HepG2 (cell line): ENCODE measurements around the gene TP73. TPM values are rescaled to one million over a fixed set of nuclear protein-coding genes. Genes with fewer than 3 reads are reported as not detected.
A peak's percentile ranks its signal among the peaks of the same experiment; 100 is the strongest.

Source experiments
- ASH2L ChIP-seq: fragments of 300-600, 200-600 bp; sonication (generic); IDR thresholded peaks from 2 replicates; pipeline ENCODE4 v1.7.0; 2017; ENCODE audit warnings: low read depth, mild to moderate bottlenecking, moderate library complexity, mixed read lengths, low read length; ENCODE audit not compliant: insufficient read length
- ATF7 ChIP-seq, 2 experiments: fragments of 450-650 bp in 1 of 2; sonication (generic) in 1 of 2; formaldehyde crosslinking in 1 of 2; IDR thresholded peaks; 2 replicates each; pipeline versions ENCODE4 v1.4.0 to v1.6.1; 2016 to 2020; ENCODE audit warnings: antibody characterized with exemption in 1 of 2, mild to moderate bottlenecking in 1 of 2, missing genetic modification reagents in 1 of 2
- ATRX ChIP-seq: sonication (generic); formaldehyde crosslinking; IDR thresholded peaks from 2 replicates; pipeline ENCODE4 v1.4.0; 2020; ENCODE audit warnings: missing genetic modification reagents, borderline replicate concordance
- BORCS8-MEF2B ChIP-seq: sonication (generic); formaldehyde crosslinking; IDR thresholded peaks from 2 replicates; pipeline ENCODE4 v1.8.0; 2022; ENCODE audit warnings: mild to moderate bottlenecking, missing genetic modification reagents
- EED ChIP-seq: sonication (generic); formaldehyde crosslinking; IDR thresholded peaks from 2 replicates; pipeline ENCODE4 v1.5.0; 2020; ENCODE audit warnings: mild to moderate bottlenecking, missing genetic modification reagents
- GATAD2A ChIP-seq: IDR thresholded peaks from 2 replicates; pipeline ENCODE4 v1.6.1; 2016
- HHEX ChIP-seq: IDR thresholded peaks from 2 replicates; pipeline ENCODE4 v1.6.1; 2016; ENCODE audit warnings: control low read depth
- MEIS1 ChIP-seq: sonication (generic); formaldehyde crosslinking; IDR thresholded peaks from 2 replicates; pipeline ENCODE4 v1.9.0; 2021; ENCODE audit warnings: mild to moderate bottlenecking, missing genetic modification reagents, moderate library complexity, borderline replicate concordance
- MIXL1 ChIP-seq: IDR thresholded peaks from 2 replicates; pipeline ENCODE4 v1.6.1; 2016
- NFE2L2 ChIP-seq: fragments of 150-350 bp; IDR thresholded peaks from 2 replicates; pipeline ENCODE4 v1.6.1; 2014; ENCODE audit warnings: low read length
- NFIC ChIP-seq: IDR thresholded peaks from 2 replicates; pipeline ENCODE4 v1.6.1; 2012; ENCODE audit warnings: mild to moderate bottlenecking, low read length, inconsistent platforms
- RAD51 ChIP-seq: fragments of 450-650 bp; IDR thresholded peaks from 2 replicates; pipeline ENCODE4 v1.6.1; 2016; ENCODE audit warnings: borderline replicate concordance
- RFX1 ChIP-seq: fragments of 450-650 bp; IDR thresholded peaks from 2 replicates; pipeline ENCODE4 v1.6.1; 2017
- RXRB ChIP-seq: IDR thresholded peaks from 2 replicates; pipeline ENCODE4 v1.6.1; 2016; ENCODE audit warnings: borderline replicate concordance, missing genetic modification reagents, missing compliant biosample characterization
- TBP ChIP-seq: sonication (generic); formaldehyde crosslinking; IDR thresholded peaks from 2 replicates; pipeline ENCODE4 v1.5.0; 2020; ENCODE audit warnings: missing genetic modification reagents
- ZNF510 ChIP-seq: sonication (generic); formaldehyde crosslinking; IDR thresholded peaks from 2 replicates; pipeline ENCODE4 v1.4.0; 2020; ENCODE audit warnings: low read depth, mild to moderate bottlenecking, missing genetic modification reagents
- ZNF589 ChIP-seq: sonication (generic); formaldehyde crosslinking; conservative IDR thresholded peaks from 2 replicates; pipeline ENCODE4 v1.8.0; 2022; ENCODE audit warnings: mild to moderate bottlenecking, moderate library complexity, missing genetic modification reagents
- polyA plus RNA-seq, 8 experiments: library from polyadenylated mRNA; depleted of rRNA in 3 of 8; stranded (reverse) in 7 of 8; unstranded in 1 of 8; fragments of >200 nt; fragmentation: Illumina TruSeq in 4 of 8; extraction: Trizol in 4 of 8; gene quantifications; 2 replicates each; pipeline versions ENCODE4 v1.2.1 to v1.2.3, GENCODE V29; 2011 to 2016; ENCODE audit warnings: low read depth in 4 of 8, missing spikeins in 1 of 8, mixed read lengths in 1 of 8; ENCODE audit not compliant: insufficient read depth in 1 of 8
- total RNA-seq, 5 experiments: library from RNA; depleted of rRNA; stranded (reverse); fragments of >200 nt; fragmentation: Illumina TruSeq; extraction: Trizol; gene quantifications; 2 replicates each; pipeline ENCODE4 v1.2.3, GENCODE V29; 2016; ENCODE audit warnings: low read depth in 1 of 5
- TF ChIP-seq, protein P1 (sequence below): IDR thresholded peaks from 2 replicates; pipeline ENCODE4 v1.6.1; 2016; ENCODE audit warnings: missing compliant biosample characterization, missing genetic modification reagents, borderline replicate concordance
- TF ChIP-seq, protein P2 (sequence below): sonication (generic); formaldehyde crosslinking; IDR thresholded peaks from 2 replicates; pipeline ENCODE4 v1.4.0; 2020; ENCODE audit warnings: mild to moderate bottlenecking, missing genetic modification reagents
- TF ChIP-seq, protein P3 (sequence below): IDR thresholded peaks from 2 replicates; pipeline ENCODE4 v1.6.1; 2012; ENCODE audit warnings: inconsistent platforms
- TF ChIP-seq, protein P4 (sequence below): sonication (generic); formaldehyde crosslinking; IDR thresholded peaks from 2 replicates; pipeline ENCODE4 v1.5.0; 2020; ENCODE audit warnings: missing genetic modification reagents
- TF ChIP-seq, protein P5 (sequence below): sonication (generic); formaldehyde crosslinking; IDR thresholded peaks from 2 replicates; pipeline ENCODE4 v1.4.0; 2020; ENCODE audit warnings: missing genetic modification reagents
- TF ChIP-seq, protein P6 (sequence below): sonication (generic); formaldehyde crosslinking; IDR thresholded peaks from 2 replicates; pipeline ENCODE4 v1.4.0; 2020; ENCODE audit warnings: mild to moderate bottlenecking, missing genetic modification reagents

Gene TP73
- total and polyA plus RNA-seq, 2 of the 13 experiments (the other 11 are each of a cell fraction or from before 2014, with no cell fraction given): 0.49 to 1.1 TPM

DNA sequence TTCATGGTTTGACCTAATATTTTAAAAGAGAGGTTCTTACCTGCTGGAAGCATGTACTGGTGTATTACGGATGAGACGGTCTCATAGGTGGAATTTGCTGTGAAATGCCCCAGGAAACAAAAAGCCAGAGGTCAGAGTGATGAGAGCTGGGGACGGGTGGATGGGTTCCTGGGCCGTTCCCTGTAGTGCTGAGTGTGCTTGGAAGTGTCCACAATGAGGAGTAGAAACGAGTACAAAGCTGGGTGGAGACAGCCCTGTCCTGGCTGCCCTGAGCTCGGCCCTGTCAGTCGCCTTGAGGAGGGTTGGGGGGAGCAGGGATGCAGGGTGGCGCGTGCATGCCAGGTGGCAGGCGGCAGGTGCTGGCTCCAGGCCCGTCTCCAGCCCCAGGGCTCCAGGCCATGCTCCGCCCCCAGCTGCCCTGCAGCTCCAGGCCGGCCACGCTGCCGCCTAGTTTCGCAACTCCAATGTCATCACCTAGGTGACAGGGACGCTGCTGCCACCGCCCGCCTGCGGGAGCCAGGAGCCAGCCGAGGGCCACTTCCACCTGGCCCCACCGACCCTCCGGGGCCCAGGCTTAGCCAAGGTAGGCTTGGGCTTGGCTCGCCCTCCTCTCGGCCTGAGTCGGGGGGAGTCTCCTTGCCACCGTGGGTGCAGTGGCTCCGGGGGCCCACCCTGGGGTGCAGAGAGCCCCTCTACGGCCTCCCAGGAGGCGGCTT is 16.4 kb downstream of the TP73 start (continued):
- TF ChIP-seq ASH2L (no peak), NFE2L2 (no peak), MEIS1 (CRISPR knock-in tag) (no peak), TBP (CRISPR knock-in tag) (no peak), GATAD2A (CRISPR knock-in tag) (peak; percentile 46), RXRB (CRISPR knock-in tag) (peak; percentile 85), MIXL1 (CRISPR knock-in tag) (no peak), HHEX (CRISPR knock-in tag) (no peak), BORCS8-MEF2B (CRISPR knock-in tag) (no peak), ATF7 (IDR thresholded peaks at IDR 0.05) (no peak), ATF7 (CRISPR knock-in tag; IDR thresholded peaks at IDR 0.05) (no peak), ATRX (CRISPR knock-in tag) (no peak), ZNF589 (CRISPR knock-in tag) (no peak; the same call in 1 of the 2 replicates), RFX1 (peak; percentile 82), NFIC (no peak), RAD51 (no peak), EED (CRISPR knock-in tag) (no peak), ZNF510 (no peak)
- TF ChIP-seq, protein P1, sequence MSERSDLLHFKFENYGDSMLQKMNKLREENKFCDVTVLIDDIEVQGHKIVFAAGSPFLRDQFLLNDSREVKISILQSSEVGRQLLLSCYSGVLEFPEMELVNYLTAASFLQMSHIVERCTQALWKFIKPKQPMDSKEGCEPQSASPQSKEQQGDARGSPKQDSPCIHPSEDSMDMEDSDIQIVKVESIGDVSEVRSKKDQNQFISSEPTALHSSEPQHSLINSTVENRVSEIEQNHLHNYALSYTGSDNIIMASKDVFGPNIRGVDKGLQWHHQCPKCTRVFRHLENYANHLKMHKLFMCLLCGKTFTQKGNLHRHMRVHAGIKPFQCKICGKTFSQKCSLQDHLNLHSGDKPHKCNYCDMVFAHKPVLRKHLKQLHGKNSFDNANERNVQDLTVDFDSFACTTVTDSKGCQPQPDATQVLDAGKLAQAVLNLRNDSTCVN (CRISPR knock-in tag): no peak; the same call in 1 of the 2 replicates
- TF ChIP-seq, protein P2, sequence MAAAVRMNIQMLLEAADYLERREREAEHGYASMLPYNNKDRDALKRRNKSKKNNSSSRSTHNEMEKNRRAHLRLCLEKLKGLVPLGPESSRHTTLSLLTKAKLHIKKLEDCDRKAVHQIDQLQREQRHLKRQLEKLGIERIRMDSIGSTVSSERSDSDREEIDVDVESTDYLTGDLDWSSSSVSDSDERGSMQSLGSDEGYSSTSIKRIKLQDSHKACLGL (CRISPR knock-in tag): peak; percentile 98
- TF ChIP-seq, protein P3, sequence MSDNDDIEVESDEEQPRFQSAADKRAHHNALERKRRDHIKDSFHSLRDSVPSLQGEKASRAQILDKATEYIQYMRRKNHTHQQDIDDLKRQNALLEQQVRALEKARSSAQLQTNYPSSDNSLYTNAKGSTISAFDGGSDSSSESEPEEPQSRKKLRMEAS: peak; percentile 95
- TF ChIP-seq, protein P4, sequence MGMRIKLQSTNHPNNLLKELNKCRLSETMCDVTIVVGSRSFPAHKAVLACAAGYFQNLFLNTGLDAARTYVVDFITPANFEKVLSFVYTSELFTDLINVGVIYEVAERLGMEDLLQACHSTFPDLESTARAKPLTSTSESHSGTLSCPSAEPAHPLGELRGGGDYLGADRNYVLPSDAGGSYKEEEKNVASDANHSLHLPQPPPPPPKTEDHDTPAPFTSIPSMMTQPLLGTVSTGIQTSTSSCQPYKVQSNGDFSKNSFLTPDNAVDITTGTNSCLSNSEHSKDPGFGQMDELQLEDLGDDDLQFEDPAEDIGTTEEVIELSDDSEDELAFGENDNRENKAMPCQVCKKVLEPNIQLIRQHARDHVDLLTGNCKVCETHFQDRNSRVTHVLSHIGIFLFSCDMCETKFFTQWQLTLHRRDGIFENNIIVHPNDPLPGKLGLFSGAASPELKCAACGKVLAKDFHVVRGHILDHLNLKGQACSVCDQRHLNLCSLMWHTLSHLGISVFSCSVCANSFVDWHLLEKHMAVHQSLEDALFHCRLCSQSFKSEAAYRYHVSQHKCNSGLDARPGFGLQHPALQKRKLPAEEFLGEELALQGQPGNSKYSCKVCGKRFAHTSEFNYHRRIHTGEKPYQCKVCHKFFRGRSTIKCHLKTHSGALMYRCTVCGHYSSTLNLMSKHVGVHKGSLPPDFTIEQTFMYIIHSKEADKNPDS (CRISPR knock-in tag): no peak
- TF ChIP-seq, protein P5, sequence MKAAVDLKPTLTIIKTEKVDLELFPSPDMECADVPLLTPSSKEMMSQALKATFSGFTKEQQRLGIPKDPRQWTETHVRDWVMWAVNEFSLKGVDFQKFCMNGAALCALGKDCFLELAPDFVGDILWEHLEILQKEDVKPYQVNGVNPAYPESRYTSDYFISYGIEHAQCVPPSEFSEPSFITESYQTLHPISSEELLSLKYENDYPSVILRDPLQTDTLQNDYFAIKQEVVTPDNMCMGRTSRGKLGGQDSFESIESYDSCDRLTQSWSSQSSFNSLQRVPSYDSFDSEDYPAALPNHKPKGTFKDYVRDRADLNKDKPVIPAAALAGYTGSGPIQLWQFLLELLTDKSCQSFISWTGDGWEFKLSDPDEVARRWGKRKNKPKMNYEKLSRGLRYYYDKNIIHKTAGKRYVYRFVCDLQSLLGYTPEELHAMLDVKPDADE: no peak
- TF ChIP-seq, protein P6, sequence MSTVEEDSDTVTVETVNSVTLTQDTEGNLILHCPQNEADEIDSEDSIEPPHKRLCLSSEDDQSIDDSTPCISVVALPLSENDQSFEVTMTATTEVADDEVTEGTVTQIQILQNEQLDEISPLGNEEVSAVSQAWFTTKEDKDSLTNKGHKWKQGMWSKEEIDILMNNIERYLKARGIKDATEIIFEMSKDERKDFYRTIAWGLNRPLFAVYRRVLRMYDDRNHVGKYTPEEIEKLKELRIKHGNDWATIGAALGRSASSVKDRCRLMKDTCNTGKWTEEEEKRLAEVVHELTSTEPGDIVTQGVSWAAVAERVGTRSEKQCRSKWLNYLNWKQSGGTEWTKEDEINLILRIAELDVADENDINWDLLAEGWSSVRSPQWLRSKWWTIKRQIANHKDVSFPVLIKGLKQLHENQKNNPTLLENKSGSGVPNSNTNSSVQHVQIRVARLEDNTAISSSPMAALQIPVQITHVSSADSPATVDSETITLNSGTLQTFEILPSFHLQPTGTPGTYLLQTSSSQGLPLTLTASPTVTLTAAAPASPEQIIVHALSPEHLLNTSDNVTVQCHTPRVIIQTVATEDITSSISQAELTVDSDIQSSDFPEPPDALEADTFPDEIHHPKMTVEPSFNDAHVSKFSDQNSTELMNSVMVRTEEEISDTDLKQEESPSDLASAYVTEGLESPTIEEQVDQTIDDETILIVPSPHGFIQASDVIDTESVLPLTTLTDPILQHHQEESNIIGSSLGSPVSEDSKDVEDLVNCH (CRISPR knock-in tag): no peak
